Stimulated activated naive CD8-positive, alpha-beta T cell treated with anti-CD3 and anti-CD28 coated beads, Interleukin-15, Interleukin-2, amounts not matched to agents 100 ng/mL and 50 ng/mL, for 24 hours (primary cell): ENCODE data around the gene GNAQ.

Experiments used
- H3K27ac Mint-ChIP-seq: one replicate; pipeline ENCODE4 v1.8.0; 2021; ENCODE audit warnings: mild to moderate bottlenecking, mixed read lengths
- H3K27me3 Mint-ChIP-seq: one replicate; pipeline ENCODE4 v1.8.0; 2021; ENCODE audit warnings: mixed read lengths
- H3K36me3 Mint-ChIP-seq: one replicate; pipeline ENCODE4 v1.8.0; 2021; ENCODE audit warnings: low read depth, mixed read lengths
- H3K4me1 Mint-ChIP-seq: one replicate; pipeline ENCODE4 v1.8.0; 2021; ENCODE audit warnings: low read depth, mixed read lengths
- H3K4me3 Mint-ChIP-seq: one replicate; pipeline ENCODE4 v1.8.0; 2021; ENCODE audit warnings: mild to moderate bottlenecking, mixed read lengths
- H3K9me3 Mint-ChIP-seq: one replicate; pipeline ENCODE4 v1.8.0; 2021; ENCODE audit warnings: mixed read lengths

The GNAQ gene

GRCh38 chr9:77847626-77848025 lies 184.0 kb downstream of the GNAQ start:
- H3K27me3 Mint-ChIP-seq = no peaks in the 10 kb centered on the region
- H3K4me1 Mint-ChIP-seq = peaks cover 22% of the 10 kb centered on the region
- no peak overlapping the region for H3K4me3 Mint-ChIP-seq
- no peak overlapping the region for H3K27ac Mint-ChIP-seq
- no peaks in the 10 kb centered on the region for H3K36me3 Mint-ChIP-seq
- no peaks in the 10 kb centered on the region for H3K9me3 Mint-ChIP-seq

- Mint-ChIP-seq H3K36me3 (no peaks in the 10 kb centered on the region), H3K4me3 (no peak overlapping the region), H3K9me3 (no peaks in the 10 kb centered on the region), H3K27ac (no peak overlapping the region), H3K27me3 (no peaks in the 10 kb centered on the region), H3K4me1 (peaks cover 23% of the 10 kb centered on the region)
These were observed 184.5 kb downstream of the GNAQ start for GRCh38 chr9:77847059-77847499.

- no peak overlapping the region for H3K4me3 Mint-ChIP-seq
- H3K36me3 Mint-ChIP-seq = no peaks in the 10 kb centered on the region
- no peaks in the 10 kb centered on the region for H3K9me3 Mint-ChIP-seq
- H3K4me1 Mint-ChIP-seq = peaks cover 37% of the 10 kb centered on the region
- no peaks in the 10 kb centered on the region for H3K27me3 Mint-ChIP-seq
- H3K27ac Mint-ChIP-seq = no peak overlapping the region
These were observed 187.2 kb downstream of the GNAQ start for GRCh38 chr9:77844415-77844814.

- no peaks in the 10 kb centered on the region for H3K27me3 Mint-ChIP-seq
- H3K4me1 Mint-ChIP-seq = peaks cover 36% of the 10 kb centered on the region
- H3K4me3 Mint-ChIP-seq = no peak overlapping the region
- H3K36me3 Mint-ChIP-seq = no peaks in the 10 kb centered on the region
- H3K27ac Mint-ChIP-seq = no peak overlapping the region
- no peaks in the 10 kb centered on the region for H3K9me3 Mint-ChIP-seq
These were observed 187.8 kb downstream of the GNAQ start for GRCh38 chr9:77843871-77844155.

- H3K9me3 Mint-ChIP-seq = no peaks in the 10 kb centered on the region
- H3K36me3 Mint-ChIP-seq = no peaks in the 10 kb centered on the region
- no peak overlapping the region for H3K27ac Mint-ChIP-seq
- peaks cover 32% of the 10 kb centered on the region for H3K4me1 Mint-ChIP-seq
- no peak overlapping the region for H3K4me3 Mint-ChIP-seq
- H3K27me3 Mint-ChIP-seq = no peaks in the 10 kb centered on the region
These were observed 188.3 kb downstream of the GNAQ start for GRCh38 chr9:77843076-77843870.

GRCh38 chr9:77841739-77842386 lies 189.7 kb downstream of the GNAQ start:
- H3K4me1 Mint-ChIP-seq = peaks cover 19% of the 10 kb centered on the region
- no peak overlapping the region for H3K4me3 Mint-ChIP-seq
- no peaks in the 10 kb centered on the region for H3K9me3 Mint-ChIP-seq
- no peaks in the 10 kb centered on the region for H3K36me3 Mint-ChIP-seq
- H3K27me3 Mint-ChIP-seq = no peaks in the 10 kb centered on the region
- H3K27ac Mint-ChIP-seq = no peak overlapping the region

GRCh38 chr9:77839459-77840140 lies 192.0 kb downstream of the GNAQ start:
- Mint-ChIP-seq H3K4me1 (peaks cover 23% of the 10 kb centered on the region), H3K9me3 (no peaks in the 10 kb centered on the region), H3K27ac (no peak overlapping the region), H3K36me3 (no peaks in the 10 kb centered on the region), H3K27me3 (no peaks in the 10 kb centered on the region), H3K4me3 (no peak overlapping the region)

- Mint-ChIP-seq H3K27me3 (no peaks in the 10 kb centered on the region), H3K4me1 (peaks cover 23% of the 10 kb centered on the region), H3K9me3 (no peaks in the 10 kb centered on the region), H3K36me3 (no peaks in the 10 kb centered on the region), H3K4me3 (no peak overlapping the region), H3K27ac (no peak overlapping the region)
These were observed 192.6 kb downstream of the GNAQ start for GRCh38 chr9:77838986-77839385.

GRCh38 chr9:77834898-77835488 lies 196.6 kb downstream of the GNAQ start:
- Mint-ChIP-seq H3K27me3 (no peaks in the 10 kb centered on the region), H3K4me3 (no peak overlapping the region), H3K36me3 (no peaks in the 10 kb centered on the region), H3K4me1 (peaks cover 30% of the 10 kb centered on the region), H3K9me3 (no peaks in the 10 kb centered on the region), H3K27ac (no peak overlapping the region)

- Mint-ChIP-seq H3K27ac (no peak overlapping the region), H3K36me3 (no peaks in the 10 kb centered on the region), H3K4me3 (no peak overlapping the region), H3K27me3 (no peaks in the 10 kb centered on the region), H3K9me3 (no peaks in the 10 kb centered on the region), H3K4me1 (peaks cover 30% of the 10 kb centered on the region)
These were observed 197.8 kb downstream of the GNAQ start for GRCh38 chr9:77833561-77834429.

GRCh38 chr9:77832639-77833038 lies 199.0 kb downstream of the GNAQ start:
- Mint-ChIP-seq H3K27ac (no peak overlapping the region), H3K4me3 (no peak overlapping the region), H3K36me3 (no peaks in the 10 kb centered on the region), H3K9me3 (no peaks in the 10 kb centered on the region), H3K4me1 (peaks cover 42% of the 10 kb centered on the region), H3K27me3 (no peaks in the 10 kb centered on the region)

GRCh38 chr9:77831781-77832180 lies 199.8 kb downstream of the GNAQ start:
- Mint-ChIP-seq H3K9me3 (no peaks in the 10 kb centered on the region), H3K4me3 (no peak overlapping the region), H3K36me3 (no peaks in the 10 kb centered on the region), H3K27me3 (no peaks in the 10 kb centered on the region), H3K4me1 (peaks cover 50% of the 10 kb centered on the region), H3K27ac (no peak overlapping the region)

- H3K4me3 Mint-ChIP-seq = no peak overlapping the region
- no peaks in the 10 kb centered on the region for H3K36me3 Mint-ChIP-seq
- peaks cover 56% of the 10 kb centered on the region for H3K4me1 Mint-ChIP-seq
- no peaks in the 10 kb centered on the region for H3K9me3 Mint-ChIP-seq
- no peaks in the 10 kb centered on the region for H3K27me3 Mint-ChIP-seq
- no peak overlapping the region for H3K27ac Mint-ChIP-seq
These were observed 200.9 kb downstream of the GNAQ start for GRCh38 chr9:77830618-77831285.

- Mint-ChIP-seq H3K36me3 (no peaks in the 10 kb centered on the region), H3K4me3 (no peak overlapping the region), H3K9me3 (no peaks in the 10 kb centered on the region), H3K27me3 (no peaks in the 10 kb centered on the region), H3K4me1 (peaks cover 52% of the 10 kb centered on the region), H3K27ac (no peak overlapping the region)
These were observed 202.2 kb downstream of the GNAQ start for GRCh38 chr9:77829420-77829819.
